IMR-90 (cell line): ENCODE measurements around the gene TTC23. TPM values are rescaled to one million over a fixed set of nuclear protein-coding genes. Genes with fewer than 3 reads are reported as not detected.
"Not testable (repeated sequence)": the region's sequence is repeated elsewhere in the genome, so short reads cannot be mapped to it uniquely, and the experiment has no call there.

ENCODE experiments used
- ATAC-seq: fragments of 200-7000 bp; cut with Tn5 transposase; 2 replicates; pipeline ENCODE4 v1.9.1; 2020; ENCODE audit warnings: low read depth, mild to moderate bottlenecking, moderate library complexity
- BruUV-seq: library from RNA; stranded (reverse); fragments of 400-500 nt; replicated peaks from 2 replicates; lab custom pipeline; 2021; lab: Mats Ljungman, UMichigan
- CTCF ChIA-PET: fragments of 300-600 bp; formaldehyde crosslinking; extraction: SDS; loops from one replicate; lab custom pipeline; 2021; ENCODE audit warnings: antibody characterized with exemption; lab: Yijun Ruan, JAX
- POLR2A ChIA-PET: fragments of 300-600 bp; sonication (Branson Sonifier 250); formaldehyde crosslinking; loops from one replicate; lab custom pipeline; 2022; ENCODE audit warnings: antibody characterized with exemption; ENCODE audit not compliant: unreplicated experiment; lab: Charles Lee
- DNase-seq: peaks from one replicate; pipeline ENCODE4 v3.0.0; 2013
- H2AFZ ChIP-seq: replicated peaks from 2 replicates; pipeline ENCODE3; 2013; ENCODE audit warnings: low read length, mild to moderate bottlenecking; ENCODE audit not compliant: poor library complexity
- H2AK5ac ChIP-seq: 2 replicates; pipeline ENCODE4 v1.6.1; 2013; ENCODE audit warnings: low read depth, low read length, inconsistent platforms
- H2AK9ac ChIP-seq: replicated peaks from 2 replicates; pipeline ENCODE3; 2013; ENCODE audit warnings: mild to moderate bottlenecking, low read depth, low read length, moderate library complexity; ENCODE audit not compliant: poor library complexity
- H2BK120ac ChIP-seq: 2 replicates; pipeline ENCODE4 v1.6.1; 2013; ENCODE audit warnings: low read depth, low read length, inconsistent platforms
- H2BK15ac ChIP-seq: 3 replicates; pipeline ENCODE4 v1.6.1; 2013; ENCODE audit warnings: low read depth, low read length, inconsistent platforms
- H2BK20ac ChIP-seq: 2 replicates; pipeline ENCODE4 v1.6.1; 2013; ENCODE audit warnings: low read depth, mild to moderate bottlenecking, inconsistent platforms, low read length, moderate library complexity
- H2BK5ac ChIP-seq: 2 replicates; pipeline ENCODE4 v1.6.1; 2013; ENCODE audit warnings: mild to moderate bottlenecking, low read depth, low read length, inconsistent platforms; ENCODE audit not compliant: poor library complexity, severe bottlenecking
- H3K14ac ChIP-seq: replicated peaks from 2 replicates; pipeline ENCODE4 v1.6.1; 2013; ENCODE audit warnings: low read depth, low read length, inconsistent platforms
- H3K18ac ChIP-seq: 2 replicates; pipeline ENCODE4 v1.6.1; 2013; ENCODE audit warnings: low read depth, low read length, control low read depth
- H3K23ac ChIP-seq: 2 replicates; pipeline ENCODE4 v1.6.1; 2013; ENCODE audit warnings: low read depth, low read length, inconsistent platforms
- H3K27ac ChIP-seq: 2 replicates; pipeline ENCODE4 v1.5.1; 2013; ENCODE audit warnings: mild to moderate bottlenecking, control low read depth, low read length; ENCODE audit not compliant: insufficient read depth
- H3K27me3 ChIP-seq: 2 replicates; pipeline ENCODE4 v1.6.1; 2013; ENCODE audit warnings: low read length; ENCODE audit not compliant: control insufficient read depth, insufficient read depth
- H3K36me3 ChIP-seq: 2 replicates; pipeline ENCODE4 v1.6.1; 2013; ENCODE audit warnings: low read length, mixed read lengths; ENCODE audit not compliant: control insufficient read depth, insufficient read depth
- H3K4ac ChIP-seq: 2 replicates; pipeline ENCODE4 v1.6.1; 2013; ENCODE audit warnings: low read depth, low read length, inconsistent platforms
- H3K4me1 ChIP-seq: 2 replicates; pipeline ENCODE4 v1.6.1; 2013; ENCODE audit warnings: low read length, mixed read lengths; ENCODE audit not compliant: control insufficient read depth, insufficient read depth
- H3K4me2 ChIP-seq: 2 replicates; pipeline ENCODE4 v1.6.1; 2013; ENCODE audit warnings: low read depth, mild to moderate bottlenecking, control low read depth, low read length, moderate library complexity
- H3K4me3 ChIP-seq: 2 replicates; pipeline ENCODE4 v1.5.1; 2013; ENCODE audit warnings: low read depth, mild to moderate bottlenecking, control low read depth, low read length, moderate library complexity; ENCODE audit not compliant: insufficient read depth
- H3K56ac ChIP-seq: 2 replicates; pipeline ENCODE4 v1.6.1; 2013; ENCODE audit warnings: low read length, inconsistent platforms; ENCODE audit not compliant: insufficient read depth; ENCODE audit errors: extremely low read depth
- H3K79me1 ChIP-seq, 2 experiments: 2 replicates each; pipeline ENCODE4 v1.6.1; 2013; ENCODE audit warnings: low read length in 2 of 2, inconsistent platforms in 1 of 2, low read depth in 1 of 2
- H3K9ac ChIP-seq: 2 replicates; pipeline ENCODE4 v1.6.1; 2013; ENCODE audit warnings: low read depth, low read length, control low read depth
- H3K9me1 ChIP-seq: 2 replicates; pipeline ENCODE4 v1.6.1; 2013; ENCODE audit warnings: low read length, inconsistent platforms; ENCODE audit not compliant: insufficient read depth
- H3K9me3 ChIP-seq: 2 replicates; pipeline ENCODE4 v1.6.1; 2013; ENCODE audit warnings: low read length; ENCODE audit not compliant: control insufficient read depth, insufficient read depth
- H4K20me1 ChIP-seq: 2 replicates; pipeline ENCODE4 v1.6.1; 2013; ENCODE audit warnings: low read length, inconsistent platforms; ENCODE audit not compliant: insufficient read depth
- H4K5ac ChIP-seq: 2 replicates; pipeline ENCODE4 v1.6.1; 2013; ENCODE audit warnings: mild to moderate bottlenecking, low read depth, low read length, control low read depth
- H4K8ac ChIP-seq, 2 experiments: 2 replicates each; pipeline ENCODE4 v1.6.1; 2013; ENCODE audit warnings: low read depth in 2 of 2, low read length in 2 of 2, control low read depth in 1 of 2, inconsistent platforms in 1 of 2
- H4K91ac ChIP-seq: 2 replicates; pipeline ENCODE4 v1.6.1; 2013; ENCODE audit warnings: low read depth, low read length, inconsistent platforms; ENCODE audit not compliant: insufficient read depth
- whole genome bisulfite sequencing, 2 experiments: methylation state at CpG; one replicate each; pipeline versions ENCODE4 v1.1.5 to v1.1.7; 2013; ENCODE audit warnings: missing lambda C conversion rate in 2 of 2; ENCODE audit not compliant: insufficient read length in 1 of 2; ENCODE audit errors: extremely low coverage in 2 of 2; 5-methylcytosine and 5-hydroxymethylcytosine counted together
- dilution Hi-C: fragments of 300-500 bp; cut with HindIII; formaldehyde crosslinking; loops from one replicate; pipeline ENCODE4 v1.14.3; 2018; ENCODE audit warnings: low sequenced_read_pairs; ENCODE audit not compliant: unreplicated experiment
- in situ Hi-C: fragments of 300-500 bp; cut with MboI; formaldehyde crosslinking; loops from 3 replicates; pipeline ENCODE4 v1.14.3; 2019; ENCODE audit warnings: low sequenced_read_pairs, inconsistent platforms, mixed read lengths
- intact Hi-C: fragments of 100-400 bp; cut with micrococcal nuclease; formaldehyde crosslinking; loops from 2 replicates; pipeline ENCODE4 v1.10.0; 2022
- polyA plus RNA-seq, 3 experiments: library from polyadenylated mRNA; depleted of rRNA; stranded (reverse); fragments of >200 nt; gene quantifications; 2 replicates each; pipeline ENCODE4 v1.2.3, GENCODE V29; 2012; ENCODE audit warnings: low replicate concordance in 1 of 3
- total RNA-seq: library from RNA; depleted of rRNA; stranded (reverse); fragments of >200 nt; gene quantifications from 2 replicates; pipeline ENCODE4 v1.2.3, GENCODE V29; 2012

TTC23 gene
- total and polyA plus RNA-seq, 2 of the 4 experiments (the other 2 are of a cell fraction) = 7.8 to 29.8 TPM

DNA sequence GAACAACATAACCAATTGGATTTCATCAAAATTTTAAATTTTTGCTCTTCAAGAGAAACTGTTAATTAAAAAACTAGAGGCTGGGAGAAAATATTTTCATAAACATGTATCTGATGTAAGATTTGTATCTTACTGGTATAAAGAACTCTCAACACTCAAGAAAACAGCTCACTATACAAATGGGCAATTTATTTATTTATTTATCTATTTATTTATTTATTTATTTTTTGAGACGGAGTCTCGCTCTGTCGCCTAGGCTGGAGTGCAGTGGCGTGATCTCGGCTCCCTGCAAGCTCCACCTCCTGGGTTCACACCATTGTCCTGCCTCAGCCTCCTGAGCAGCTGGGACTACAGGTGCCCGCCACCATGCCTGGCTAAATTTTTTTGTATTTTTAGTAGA, 15.2 kb downstream of the TTC23 start:
- dilution Hi-C loops, H3K36me3 ChIP-seq, H3K4me3 ChIP-seq, H3K27ac ChIP-seq, H2AFZ ChIP-seq, ATAC-seq, H2AK5ac ChIP-seq, H4K91ac ChIP-seq, H3K14ac ChIP-seq, BruUV-seq, H2BK15ac ChIP-seq, H3K9me3 ChIP-seq, CTCF ChIA-PET, H2BK20ac ChIP-seq, POLR2A ChIA-PET, H3K27me3 ChIP-seq, H4K5ac ChIP-seq, H4K8ac ChIP-seq, H3K4ac ChIP-seq, intact Hi-C loops, in situ Hi-C loops, H2AK9ac ChIP-seq, H3K9me1 ChIP-seq, H4K20me1 ChIP-seq, H2BK120ac ChIP-seq, DNase-seq, H3K4me1 ChIP-seq, H3K23ac ChIP-seq, H3K9ac ChIP-seq, H3K4me2 ChIP-seq, H3K56ac ChIP-seq, H2BK5ac ChIP-seq, H3K18ac ChIP-seq: not testable (repeated sequence)
- no CpG with 5 or more reads among the region's 6 CpGs for WGBS, 2 experiments
- peaks cover 13 to 15% of the 10 kb centered on the region in 2 experiments; a peak in 3 of 4 replicates for H3K79me1 ChIP-seq
